ENCODE data around the gene SCAMP2.

- no peak for TF ChIP-seq CTCF (IDR thresholded peaks at IDR 0.05)
- TF ChIP-seq POLR2A (IDR thresholded peaks at IDR 0.05), result no peak
Measured at GRCh38 chr15:74809956-74810355, 63.2 kb downstream of the SCAMP2 start.
